CD14-positive monocyte (primary cell): Measurements from ENCODE around the gene ACTG1. TPM values are rescaled to one million over a fixed set of nuclear protein-coding genes. Genes with fewer than 3 reads are reported as not detected.

Source experiments
- DNase-seq, 3 donors: peaks; one replicate each; pipeline ENCODE4 v3.0.0-alpha.2; 2011 to 2022
- H2AFZ ChIP-seq: 2 replicates; pipeline ENCODE4 v1.6.0; 2012; ENCODE audit warnings: mild to moderate bottlenecking, low read depth, low read length, inconsistent platforms; ENCODE audit not compliant: insufficient read depth, poor library complexity, severe bottlenecking
- H3K27ac ChIP-seq, 2 donors: 1 replicate in 1 of 2; 2 replicates in 1 of 2; pipeline ENCODE4 v1.5.1; 2012 to 2013; ENCODE audit warnings: low read length in 2 of 2, control low read depth in 1 of 2, inconsistent platforms in 1 of 2, low read depth in 1 of 2, mild to moderate bottlenecking in 1 of 2
- H3K27me3 ChIP-seq, 2 donors: one replicate each; pipeline versions ENCODE4 v1.6.0 to v1.6.1; 2011 to 2013; ENCODE audit warnings: low read length in 2 of 2; ENCODE audit not compliant: control insufficient read depth in 2 of 2, insufficient read depth in 2 of 2
- H3K36me3 ChIP-seq, 2 donors: replicated peaks in 1 of 2; 1 replicate in 1 of 2; 2 replicates in 1 of 2; pipeline versions ENCODE4 v1.5.1 to v1.6.1; 2012 to 2013; ENCODE audit warnings: low read length in 2 of 2, control low read depth in 1 of 2, inconsistent platforms in 1 of 2, mild to moderate bottlenecking in 1 of 2; ENCODE audit not compliant: insufficient read depth in 2 of 2, control insufficient read depth in 1 of 2
- H3K4me1 ChIP-seq, 2 donors: 1 replicate in 1 of 2; 2 replicates in 1 of 2; pipeline versions ENCODE4 v1.5.1 to v1.6.1; 2012 to 2013; ENCODE audit warnings: low read length in 2 of 2, control low read depth in 1 of 2, inconsistent platforms in 1 of 2, mild to moderate bottlenecking in 1 of 2, moderate library complexity in 1 of 2; ENCODE audit not compliant: insufficient read depth in 2 of 2, control insufficient read depth in 1 of 2
- H3K4me2 ChIP-seq: replicated peaks from 2 replicates; pipeline ENCODE3; 2012; ENCODE audit warnings: low read length, moderate library complexity, mild to moderate bottlenecking; ENCODE audit not compliant: poor library complexity, severe bottlenecking; ENCODE audit errors: extremely low read depth
- H3K4me3 ChIP-seq, 3 experiments: fragments of 200-600 bp in 1 of 3; sonication (generic) in 1 of 3; replicated peaks in 1 of 3; 1 replicate in 2 of 3; 2 replicates in 1 of 3; pipeline ENCODE4 v1.5.1; 2011 to 2013; ENCODE audit warnings: low read length in 3 of 3, mild to moderate bottlenecking in 3 of 3, control low read depth in 2 of 3, low read depth in 2 of 3, inconsistent platforms in 1 of 3, moderate library complexity in 1 of 3
- H3K79me2 ChIP-seq: 2 replicates; pipeline ENCODE4 v1.6.0; 2012; ENCODE audit warnings: mild to moderate bottlenecking, control low read depth, inconsistent platforms, low read length, moderate library complexity; ENCODE audit not compliant: insufficient read depth
- H3K9ac ChIP-seq: 2 replicates; pipeline ENCODE4 v1.6.0; 2017; ENCODE audit warnings: low read length, mild to moderate bottlenecking; ENCODE audit not compliant: insufficient read depth, poor library complexity, severe bottlenecking
- H3K9me3 ChIP-seq, 2 donors: replicated peaks in 1 of 2; 1 replicate in 1 of 2; 2 replicates in 1 of 2; pipeline versions ENCODE4 v1.5.1 to v1.6.1; 2012 to 2013; ENCODE audit warnings: low read length in 2 of 2, control low read depth in 1 of 2; ENCODE audit not compliant: control insufficient read depth in 1 of 2, insufficient read depth in 1 of 2
- H4K20me1 ChIP-seq: 2 replicates; pipeline ENCODE4 v1.6.0; 2012; ENCODE audit warnings: mild to moderate bottlenecking, low read length, control low read depth, moderate library complexity; ENCODE audit not compliant: insufficient read depth
- H3K27ac Mint-ChIP-seq, 7 donors: one replicate each; pipeline ENCODE4 v1.8.0; 2020; ENCODE audit warnings: mild to moderate bottlenecking in 7 of 7, mixed read lengths in 7 of 7, moderate library complexity in 6 of 7, inconsistent platforms in 2 of 7
- H3K27me3 Mint-ChIP-seq, 3 donors: one replicate each; pipeline ENCODE4 v1.8.0; 2021 to 2022; ENCODE audit warnings: low read depth in 3 of 3, mild to moderate bottlenecking in 3 of 3, mixed read lengths in 3 of 3, moderate library complexity in 3 of 3, inconsistent platforms in 1 of 3
- H3K36me3 Mint-ChIP-seq, 2 donors: one replicate each; pipeline ENCODE4 v1.8.0; 2020; ENCODE audit warnings: mixed read lengths in 2 of 2, inconsistent platforms in 1 of 2, mild to moderate bottlenecking in 1 of 2
- H3K4me1 Mint-ChIP-seq: one replicate; pipeline ENCODE4 v1.8.0; 2020; ENCODE audit warnings: mild to moderate bottlenecking, mixed read lengths
- H3K4me3 Mint-ChIP-seq, 2 donors: one replicate each; pipeline ENCODE4 v1.8.0; 2020; ENCODE audit warnings: mild to moderate bottlenecking in 2 of 2, mixed read lengths in 2 of 2, moderate library complexity in 1 of 2
- H3K9me3 Mint-ChIP-seq, 7 donors: one replicate each; pipeline ENCODE4 v1.8.0; 2020 to 2022; ENCODE audit warnings: mixed read lengths in 7 of 7, mild to moderate bottlenecking in 6 of 7, moderate library complexity in 6 of 7, inconsistent platforms in 2 of 7
- WGBS: methylation state at CpG from one replicate; pipeline ENCODE4 v1.1.5; 2013; ENCODE audit warnings: missing lambda C conversion rate; ENCODE audit not compliant: insufficient coverage; 5-methylcytosine and 5-hydroxymethylcytosine counted together
- intact Hi-C, 2 donors: fragments of 100-400 bp; cut with micrococcal nuclease; formaldehyde crosslinking; loops; one replicate each; pipeline versions ENCODE4 v1.15.0 to v1.15.1; 2023
- polyA plus RNA-seq, 3 donors: library from polyadenylated mRNA; depleted of rRNA in 1 of 3; unstranded in 2 of 3; stranded (reverse) in 1 of 3; fragments of 300-500 nt in 2 of 3; fragments of >200 nt in 1 of 3; fragmentation: Illumina TruSeq in 2 of 3; gene quantifications; 1 replicate in 2 of 3; 2 replicates in 1 of 3; pipeline ENCODE4 v1.2.3, GENCODE V29; 2012 to 2021
- TF ChIP-seq, protein P1 (sequence below): fragments of 200-600 bp; IDR thresholded peaks from one replicate; pipeline ENCODE4 v1.8.0; 2022; ENCODE audit warnings: antibody characterized with exemption, mild to moderate bottlenecking

The ACTG1 gene
- polyA plus RNA-seq, 3 donors: 1,133 to 3,195 (median 1,620) TPM

DNA sequence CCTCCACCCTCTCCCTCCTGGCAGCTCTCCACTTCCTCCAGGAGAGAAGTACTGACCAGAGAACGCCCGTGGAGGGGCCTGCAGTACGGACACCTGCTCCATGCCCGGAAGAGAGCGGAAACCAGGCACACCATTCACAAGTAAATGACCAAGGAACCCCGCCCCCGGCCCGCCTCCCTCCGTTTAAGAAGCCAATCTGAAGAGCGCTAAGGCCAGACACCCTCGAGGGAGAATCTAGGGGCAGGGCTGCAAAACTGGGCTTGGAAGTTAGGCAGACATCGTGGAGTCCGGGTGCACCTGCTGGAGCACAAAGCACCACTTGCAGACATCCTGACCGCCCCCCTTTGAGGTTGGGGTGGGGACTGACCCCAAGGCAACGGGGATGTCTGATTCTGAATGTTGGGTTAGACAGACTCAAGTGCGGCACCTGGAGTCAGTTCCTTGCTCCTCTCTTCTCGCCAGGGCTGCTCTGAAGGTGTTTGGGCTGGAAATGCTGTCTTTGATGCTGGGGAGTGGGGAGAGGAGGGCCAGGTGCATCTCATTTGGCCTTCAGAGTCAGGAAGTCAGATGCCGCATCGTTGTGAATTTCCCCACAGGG lies 40.5 kb upstream of the ACTG1 start:
- H3K27me3 Mint-ChIP-seq: peaks cover 0 to 1% (median 0%) of the 10 kb centered on the region in 3 donors
- H3K27ac Mint-ChIP-seq: peak overlapping the region; percentile 86 to 94 (median 93)
- 2% methylated on average over 16 of the region's 19 CpGs for WGBS
- peak overlapping the region; percentile 80 for H2AFZ ChIP-seq
- H3K4me2 ChIP-seq: peak overlapping the region; percentile 94
- H3K9me3 Mint-ChIP-seq: peaks cover 0 to 2% (median 0%) of the 10 kb centered on the region in 7 donors
- DNase-seq: peak; percentile 62 to 64 (median 63)
- H3K4me3 ChIP-seq: peak overlapping the region; percentile 79 to 93 (median 92)
- peaks cover 47% of the 10 kb centered on the region for H3K4me1 Mint-ChIP-seq
- peaks cover 44% of the 10 kb centered on the region for H4K20me1 ChIP-seq
- TF ChIP-seq, protein P1, sequence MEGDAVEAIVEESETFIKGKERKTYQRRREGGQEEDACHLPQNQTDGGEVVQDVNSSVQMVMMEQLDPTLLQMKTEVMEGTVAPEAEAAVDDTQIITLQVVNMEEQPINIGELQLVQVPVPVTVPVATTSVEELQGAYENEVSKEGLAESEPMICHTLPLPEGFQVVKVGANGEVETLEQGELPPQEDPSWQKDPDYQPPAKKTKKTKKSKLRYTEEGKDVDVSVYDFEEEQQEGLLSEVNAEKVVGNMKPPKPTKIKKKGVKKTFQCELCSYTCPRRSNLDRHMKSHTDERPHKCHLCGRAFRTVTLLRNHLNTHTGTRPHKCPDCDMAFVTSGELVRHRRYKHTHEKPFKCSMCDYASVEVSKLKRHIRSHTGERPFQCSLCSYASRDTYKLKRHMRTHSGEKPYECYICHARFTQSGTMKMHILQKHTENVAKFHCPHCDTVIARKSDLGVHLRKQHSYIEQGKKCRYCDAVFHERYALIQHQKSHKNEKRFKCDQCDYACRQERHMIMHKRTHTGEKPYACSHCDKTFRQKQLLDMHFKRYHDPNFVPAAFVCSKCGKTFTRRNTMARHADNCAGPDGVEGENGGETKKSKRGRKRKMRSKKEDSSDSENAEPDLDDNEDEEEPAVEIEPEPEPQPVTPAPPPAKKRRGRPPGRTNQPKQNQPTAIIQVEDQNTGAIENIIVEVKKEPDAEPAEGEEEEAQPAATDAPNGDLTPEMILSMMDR: no peak
- H3K4me1 ChIP-seq: peaks cover 34 to 56% of the 10 kb centered on the region in 2 donors
- intact Hi-C loops: loop anchor here (2.0 to 5.0 kb wide), 3 partner anchors 34 to 48 kb away; partner anchors contain the start of gene ACTG1 (in 1 of the 2)
- H3K27me3 ChIP-seq: no peaks in the 10 kb centered on the region
- H3K4me3 Mint-ChIP-seq: peak overlapping the region; percentile 87 to 91
- H3K9ac ChIP-seq: peak overlapping the region; percentile 81
- no peaks in the 10 kb centered on the region for H3K9me3 ChIP-seq
- H3K27ac ChIP-seq: peak overlapping the region; percentile 71 to 83
- H3K36me3 Mint-ChIP-seq: peaks cover 31 to 58% of the 10 kb centered on the region in 2 donors
- peaks cover 40 to 47% of the 10 kb centered on the region in 2 donors for H3K36me3 ChIP-seq
- H3K79me2 ChIP-seq: peaks cover 70% of the 10 kb centered on the region

DNA sequence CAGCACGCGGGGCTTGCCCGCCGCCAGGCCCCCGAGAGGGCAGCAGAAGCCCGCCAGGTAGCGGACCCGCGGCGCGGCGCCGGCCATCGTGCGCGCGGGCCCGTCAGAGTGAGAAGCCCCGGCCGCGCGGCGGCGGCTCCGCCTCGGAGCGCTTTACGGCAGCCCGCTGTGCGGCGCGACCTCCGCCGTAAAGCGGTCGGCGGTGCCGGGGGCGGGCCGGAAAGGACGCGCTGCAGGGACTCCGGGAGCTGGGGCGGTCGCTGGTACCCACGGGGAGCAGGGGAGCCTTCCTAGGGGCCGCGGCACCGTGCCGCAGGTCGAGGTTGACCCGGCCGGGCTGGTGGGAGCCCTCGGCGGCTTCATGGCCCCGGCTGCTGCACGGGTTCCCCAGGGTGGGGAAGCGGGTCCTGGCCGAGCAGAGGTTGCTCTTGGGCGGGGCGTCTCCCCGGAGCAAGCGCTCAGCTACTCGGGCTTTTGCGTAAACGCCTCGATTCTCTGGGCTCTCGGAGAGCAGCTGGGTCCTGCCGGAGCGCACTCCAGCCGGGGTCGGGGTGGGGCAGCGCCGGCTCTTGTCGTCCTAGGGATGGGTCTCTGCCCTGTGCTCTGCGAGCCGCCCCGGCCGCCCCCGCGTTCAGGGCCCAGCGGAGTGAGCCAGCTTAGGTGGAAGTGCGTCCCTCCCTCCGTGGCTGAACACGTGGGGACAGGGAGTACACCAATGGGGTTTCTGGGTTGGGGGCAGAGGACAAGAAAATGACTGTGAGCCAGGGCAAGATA lies 39.8 kb upstream of the ACTG1 start, which contains the start of gene FAAP100:
TSS of gene FAAP100 (minus strand) at position 110 of the 774 bp plus-strand sequence. CDS start at position 87, 23 bp downstream.
- H3K9me3 Mint-ChIP-seq: peaks cover 0 to 2% (median 0%) of the 10 kb centered on the region in 7 donors
- no peaks in the 10 kb centered on the region for H3K27me3 ChIP-seq
- H3K27ac ChIP-seq: peak within 1 kb of the TSS; percentile 71 to 83
- TF ChIP-seq, protein P1: no peak
- peak; percentile 67 to 71 (median 70) for DNase-seq
- H3K27me3 Mint-ChIP-seq: peaks cover 0 to 1% (median 0%) of the 10 kb centered on the region in 3 donors
- H4K20me1 ChIP-seq: peaks cover 37% of the 10 kb centered on the region
- H3K36me3 ChIP-seq: peaks cover 40 to 47% of the 10 kb centered on the region in 2 donors
- intact Hi-C loops: loop anchor here (2.0 to 5.0 kb wide), 3 partner anchors 34 to 48 kb away; partner anchors contain the start of gene ACTG1 (in 1 of the 2)
- H3K4me1 ChIP-seq: peaks cover 34 to 49% of the 10 kb centered on the region in 2 donors
- H3K27ac Mint-ChIP-seq: peak within 1 kb of the TSS; percentile 86 to 94 (median 93)
- H3K9me3 ChIP-seq: no peaks in the 10 kb centered on the region
- peaks cover 63% of the 10 kb centered on the region for H3K79me2 ChIP-seq
- H3K4me2 ChIP-seq: peak within 1 kb of the TSS; percentile 94
- peaks cover 41% of the 10 kb centered on the region for H3K4me1 Mint-ChIP-seq
- WGBS: under 1% methylated on average over 78 of the region's 85 CpGs
- peak within 1 kb of the TSS; percentile 79 to 93 (median 92) for H3K4me3 ChIP-seq
- peak within 1 kb of the TSS; percentile 87 to 91 for H3K4me3 Mint-ChIP-seq
- peak within 1 kb of the TSS; percentile 81 for H3K9ac ChIP-seq
- peak within 1 kb of the TSS; percentile 80 for H2AFZ ChIP-seq
- H3K36me3 Mint-ChIP-seq: peaks cover 31 to 58% of the 10 kb centered on the region in 2 donors
